Measurements from ENCODE around the gene RBM28. TPM values are rescaled to one million over a fixed set of nuclear protein-coding genes. Genes with fewer than 3 reads are reported as not detected.

RBM28 gene
- total RNA-seq, 2 donors from 2014 or later: 43.4 to 51.3 TPM

- ATAC-seq (no peak), DNase-seq (ENCODE audit: low spot score in 2 of 2) (no peak)
- Mint-ChIP-seq H3K27ac (no peak overlapping the region), H3K36me3 (no peaks in the 10 kb centered on the region), H3K9me3 (no peaks in the 10 kb centered on the region)
Measured at GRCh38 chr7:128263420-128263819, 80.3 kb downstream of the RBM28 start.

- H3K36me3 Mint-ChIP-seq: no peaks in the 10 kb centered on the region
- ATAC-seq: no peak
- H3K9me3 Mint-ChIP-seq: no peaks in the 10 kb centered on the region
- no peak overlapping the region for H3K27ac Mint-ChIP-seq
- DNase-seq (ENCODE audit: low spot score in 2 of 2): no peak
Measured at GRCh38 chr7:128262273-128263028, 81.3 kb downstream of the RBM28 start.

- no peak for DNase-seq (ENCODE audit: low spot score in 2 of 2)
- no peak for ATAC-seq
- H3K27ac Mint-ChIP-seq: no peak overlapping the region
- H3K9me3 Mint-ChIP-seq: no peaks in the 10 kb centered on the region
- H3K36me3 Mint-ChIP-seq: no peaks in the 10 kb centered on the region
Measured at GRCh38 chr7:128260069-128260795, 83.5 kb downstream of the RBM28 start.

- Mint-ChIP-seq H3K27ac (no peak overlapping the region), H3K36me3 (no peaks in the 10 kb centered on the region), H3K9me3 (no peaks in the 10 kb centered on the region)
- no peak for DNase-seq (ENCODE audit: low spot score in 2 of 2)
- no peak for ATAC-seq
Measured at GRCh38 chr7:128259131-128260061, 84.3 kb downstream of the RBM28 start.

GRCh38 chr7:128257458-128257857, 86.2 kb downstream of the RBM28 start:
- Mint-ChIP-seq H3K36me3 (no peaks in the 10 kb centered on the region), H3K9me3 (no peaks in the 10 kb centered on the region), H3K27ac (no peak overlapping the region)
- ATAC-seq (no peak), DNase-seq (ENCODE audit: low spot score in 2 of 2) (no peak)

- H3K27ac Mint-ChIP-seq: no peak overlapping the region
Measured at GRCh38 chr7:128255271-128255670, 88.4 kb downstream of the RBM28 start.

GRCh38 chr7:128254470-128254869, 89.2 kb downstream of the RBM28 start:
- no peak for ATAC-seq
- no peak overlapping the region for H3K27ac Mint-ChIP-seq

More at GRCh38 chr7:128255271-128255670, 88.4 kb downstream of the RBM28 start:
- DNase-seq (ENCODE audit: low spot score in 2 of 2) (no peak), ATAC-seq (no peak)
- Mint-ChIP-seq H3K36me3 (no peaks in the 10 kb centered on the region), H3K9me3 (no peaks in the 10 kb centered on the region)

GRCh38 chr7:128253701-128254100, 90.0 kb downstream of the RBM28 start:
- Mint-ChIP-seq H3K9me3 (no peaks in the 10 kb centered on the region), H3K36me3 (no peaks in the 10 kb centered on the region), H3K27ac (no peak overlapping the region)
- DNase-seq (ENCODE audit: low spot score in 2 of 2): no peak
- ATAC-seq: no peak

More at GRCh38 chr7:128254470-128254869, 89.2 kb downstream of the RBM28 start:
- no peak for DNase-seq (ENCODE audit: low spot score in 2 of 2)
- Mint-ChIP-seq H3K36me3 (no peaks in the 10 kb centered on the region), H3K9me3 (no peaks in the 10 kb centered on the region)

GRCh38 chr7:128251337-128251736, 92.4 kb downstream of the RBM28 start:
- Mint-ChIP-seq H3K36me3 (no peaks in the 10 kb centered on the region), H3K9me3 (no peaks in the 10 kb centered on the region), H3K27ac (no peak overlapping the region)
- DNase-seq (ENCODE audit: low spot score in 2 of 2): peak in 1 of 2 donors; percentile 4
- ATAC-seq: no peak

Other genes with a start within 250 kb of the RBM28 start
- not detected for gene LEP, start 102.6 kb downstream of the RBM28 start, total RNA-seq
- gene PRRT4, start 17.8 kb upstream of the RBM28 start, total RNA-seq: under 1 TPM in 1 of 2 donors, not detected in 1; 0.27 TPM
- 10 to 100 TPM; 29.5 to 66.9 TPM for gene IMPDH1, start 66.1 kb upstream of the RBM28 start, total RNA-seq
- gene HILPDA, start 112.0 kb upstream of the RBM28 start, total RNA-seq: 100 to 1,000 TPM in 1 of 2 donors, 10 to 100 TPM in 1; 20.3 to 239 TPM
- 10 to 100 TPM; 31.1 to 34.1 TPM for gene METTL2B, start 132.8 kb upstream of the RBM28 start, total RNA-seq